Chondrocyte (in vitro differentiated cells): ENCODE measurements around the gene OPN5. TPM values are rescaled to one million over a fixed set of nuclear protein-coding genes. Genes with fewer than 3 reads are reported as not detected.

ENCODE experiments used
- DNase-seq: peaks from one replicate; pipeline ENCODE4 v3.0.0; 2021; ENCODE audit warnings: mixed read lengths, low spot score
- H3K27ac Mint-ChIP-seq: one replicate; pipeline ENCODE4 v1.8.0; 2021; ENCODE audit warnings: mild to moderate bottlenecking, moderate library complexity, mixed read lengths; ENCODE audit not compliant: unreplicated experiment
- H3K27me3 Mint-ChIP-seq: 2 replicates; pipeline ENCODE4 v1.8.0; 2021; ENCODE audit warnings: low read depth, mixed read lengths
- H3K36me3 Mint-ChIP-seq: 2 replicates; pipeline ENCODE4 v1.8.0; 2021; ENCODE audit warnings: low read depth, mixed read lengths
- H3K4me1 Mint-ChIP-seq: 2 replicates; pipeline ENCODE4 v1.8.0; 2021; ENCODE audit warnings: low read depth, mild to moderate bottlenecking, mixed read lengths
- H3K4me3 Mint-ChIP-seq: one replicate; pipeline ENCODE4 v1.8.0; 2021; ENCODE audit warnings: mild to moderate bottlenecking, moderate library complexity, mixed read lengths; ENCODE audit not compliant: unreplicated experiment
- H3K9me3 Mint-ChIP-seq: 2 replicates; pipeline ENCODE4 v1.8.0; 2021; ENCODE audit warnings: low read depth, mixed read lengths
- total RNA-seq: library from RNA; stranded (reverse); gene quantifications from 3 replicates; pipeline ENCODE4 v1.2.1, GENCODE V29; 2021
- TF ChIP-seq, protein P1 (sequence below): fragments of 200-600 bp; sonication (generic); IDR thresholded peaks from 2 replicates; pipeline ENCODE4 v1.5.0; 2021; ENCODE audit warnings: antibody characterized with exemption, mild to moderate bottlenecking, moderate library complexity

OPN5 gene
- total RNA-seq, 1 donor from 2014 or later = not detected

- TF ChIP-seq, protein P1, sequence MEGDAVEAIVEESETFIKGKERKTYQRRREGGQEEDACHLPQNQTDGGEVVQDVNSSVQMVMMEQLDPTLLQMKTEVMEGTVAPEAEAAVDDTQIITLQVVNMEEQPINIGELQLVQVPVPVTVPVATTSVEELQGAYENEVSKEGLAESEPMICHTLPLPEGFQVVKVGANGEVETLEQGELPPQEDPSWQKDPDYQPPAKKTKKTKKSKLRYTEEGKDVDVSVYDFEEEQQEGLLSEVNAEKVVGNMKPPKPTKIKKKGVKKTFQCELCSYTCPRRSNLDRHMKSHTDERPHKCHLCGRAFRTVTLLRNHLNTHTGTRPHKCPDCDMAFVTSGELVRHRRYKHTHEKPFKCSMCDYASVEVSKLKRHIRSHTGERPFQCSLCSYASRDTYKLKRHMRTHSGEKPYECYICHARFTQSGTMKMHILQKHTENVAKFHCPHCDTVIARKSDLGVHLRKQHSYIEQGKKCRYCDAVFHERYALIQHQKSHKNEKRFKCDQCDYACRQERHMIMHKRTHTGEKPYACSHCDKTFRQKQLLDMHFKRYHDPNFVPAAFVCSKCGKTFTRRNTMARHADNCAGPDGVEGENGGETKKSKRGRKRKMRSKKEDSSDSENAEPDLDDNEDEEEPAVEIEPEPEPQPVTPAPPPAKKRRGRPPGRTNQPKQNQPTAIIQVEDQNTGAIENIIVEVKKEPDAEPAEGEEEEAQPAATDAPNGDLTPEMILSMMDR = no peak
- no peak overlapping the region for H3K27ac Mint-ChIP-seq
- no peaks in the 10 kb centered on the region for H3K36me3 Mint-ChIP-seq
Observed at GRCh38 chr6:47836639-47837038, 54.8 kb downstream of the OPN5 start.

DNA sequence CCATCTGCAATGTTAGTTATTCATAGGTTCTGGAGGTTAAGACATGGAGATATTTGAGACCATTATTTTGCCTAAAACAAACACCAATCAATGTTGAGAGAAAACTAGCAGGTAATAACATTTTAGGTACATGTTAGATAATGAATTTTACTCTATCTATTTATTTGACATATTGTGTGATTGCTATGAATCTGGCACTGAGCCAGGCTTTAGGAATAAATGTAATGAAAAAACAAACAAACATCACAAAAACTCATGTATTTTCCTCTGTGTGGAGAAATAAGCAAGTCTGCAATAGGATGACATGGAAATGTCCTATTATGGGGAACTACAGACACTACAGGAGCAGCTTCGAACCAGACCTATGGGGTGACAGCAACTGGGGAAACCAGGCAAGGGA, 57.8 kb downstream of the OPN5 start:
- H3K36me3 Mint-ChIP-seq = no peaks in the 10 kb centered on the region
- no peak overlapping the region for H3K4me3 Mint-ChIP-seq
- H3K27me3 Mint-ChIP-seq = peaks cover 9% of the 10 kb centered on the region
- DNase-seq = no peak
- no peak overlapping the region for H3K27ac Mint-ChIP-seq
- TF ChIP-seq, protein P1 = no peak
- no peaks in the 10 kb centered on the region for H3K4me1 Mint-ChIP-seq
- H3K9me3 Mint-ChIP-seq = no peaks in the 10 kb centered on the region

More at GRCh38 chr6:47836639-47837038, 54.8 kb downstream of the OPN5 start:
- Mint-ChIP-seq H3K9me3 (no peaks in the 10 kb centered on the region), H3K4me1 (peaks cover 11% of the 10 kb centered on the region), H3K4me3 (no peak overlapping the region), H3K27me3 (peaks cover 7% of the 10 kb centered on the region)
- no peak for DNase-seq

DNA sequence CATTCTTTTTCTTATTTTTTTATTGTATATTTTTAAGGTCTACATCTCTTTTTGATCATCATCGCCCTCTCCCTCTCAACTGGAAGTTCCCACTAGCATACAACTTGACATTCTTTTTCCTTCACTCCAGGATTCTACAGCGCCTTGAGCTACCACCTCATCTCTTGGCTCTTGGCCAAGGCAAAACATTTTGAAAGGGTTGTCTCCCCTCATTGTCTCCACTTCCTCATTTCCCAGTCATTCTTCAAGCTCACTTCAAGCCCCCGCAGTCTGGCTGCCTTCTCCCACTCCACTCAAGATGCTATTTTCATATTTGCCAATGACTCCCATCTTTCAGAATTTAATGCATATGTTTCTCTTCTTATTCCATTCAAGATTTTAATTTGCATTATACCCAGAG, 63.0 kb downstream of the OPN5 start:
- Mint-ChIP-seq H3K9me3 (no peaks in the 10 kb centered on the region), H3K4me1 (no peaks in the 10 kb centered on the region), H3K27ac (no peak overlapping the region), H3K4me3 (no peak overlapping the region), H3K27me3 (peaks cover 13% of the 10 kb centered on the region), H3K36me3 (no peaks in the 10 kb centered on the region)
- TF ChIP-seq, protein P1 = no peak
- DNase-seq = no peak

GRCh38 chr6:47846752-47847151, 64.9 kb downstream of the OPN5 start:
- TF ChIP-seq, protein P1 = no peak
- Mint-ChIP-seq H3K27ac (no peak overlapping the region), H3K4me1 (no peaks in the 10 kb centered on the region), H3K4me3 (no peak overlapping the region), H3K9me3 (no peaks in the 10 kb centered on the region), H3K27me3 (peaks cover 20% of the 10 kb centered on the region), H3K36me3 (no peaks in the 10 kb centered on the region)
- DNase-seq = no peak

DNA sequence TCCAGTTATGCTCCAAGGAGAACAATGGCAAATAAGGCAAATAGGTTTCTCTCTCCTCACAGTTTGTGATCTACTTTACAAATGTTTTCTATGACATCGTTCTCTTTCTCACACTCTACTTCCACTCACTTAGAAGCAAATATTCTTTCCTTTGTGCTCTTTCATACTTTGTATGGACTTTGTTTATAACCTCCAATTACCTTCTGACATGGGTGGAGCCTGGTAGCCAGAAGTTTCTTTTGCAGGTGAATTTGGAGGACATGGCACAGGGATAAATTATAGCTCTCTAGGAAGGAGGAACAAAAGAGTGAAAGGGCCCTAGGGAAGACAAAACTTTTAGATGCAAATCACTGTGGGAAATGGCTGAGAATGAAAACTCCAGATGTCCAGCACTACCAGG, 69.3 kb downstream of the OPN5 start:
- no peaks in the 10 kb centered on the region for H3K9me3 Mint-ChIP-seq

More for the DNA sequence above, 69.3 kb downstream of the OPN5 start:
- Mint-ChIP-seq H3K4me3 (no peak overlapping the region), H3K27ac (no peak overlapping the region), H3K36me3 (no peaks in the 10 kb centered on the region), H3K27me3 (peaks cover 20% of the 10 kb centered on the region), H3K4me1 (no peaks in the 10 kb centered on the region)
- TF ChIP-seq, protein P1 = no peak
- DNase-seq = no peak
